Osteoblast (primary cell): ENCODE results near the gene HOXB2. TPM values are rescaled to one million over a fixed set of nuclear protein-coding genes. Genes with fewer than 3 reads are reported as not detected.
A peak's percentile ranks its signal among the peaks of the same experiment; 100 is the strongest.

Experiments
- DNase-seq: peaks from one replicate; pipeline ENCODE4 v3.0.0; 2011; ENCODE audit warnings: low spot score, mixed read lengths; ENCODE audit not compliant: insufficient read length; ENCODE audit errors: missing footprints
- H2AFZ ChIP-seq: 2 replicates; pipeline ENCODE4 v1.6.0; 2011; ENCODE audit warnings: mild to moderate bottlenecking, low read length
- H3K27ac ChIP-seq: 2 replicates; pipeline ENCODE4 v1.5.1; 2011; ENCODE audit warnings: mild to moderate bottlenecking, low read depth, low read length, moderate library complexity
- H3K27me3 ChIP-seq: 2 replicates; pipeline ENCODE4 v1.6.0; 2012; ENCODE audit warnings: mild to moderate bottlenecking, control low read depth, inconsistent platforms, low read length, moderate library complexity; ENCODE audit not compliant: insufficient read depth
- H3K36me3 ChIP-seq: 2 replicates; pipeline ENCODE4 v1.5.1; 2011; ENCODE audit warnings: mild to moderate bottlenecking, low read length, control low read depth, moderate library complexity; ENCODE audit not compliant: insufficient read depth
- H3K4me1 ChIP-seq: 2 replicates; pipeline ENCODE4 v1.5.1; 2011; ENCODE audit warnings: mild to moderate bottlenecking, low read length, control low read depth, moderate library complexity; ENCODE audit not compliant: insufficient read depth
- H3K4me2 ChIP-seq: 2 replicates; pipeline ENCODE4 v1.6.0; 2011; ENCODE audit warnings: mild to moderate bottlenecking, low read length; ENCODE audit not compliant: insufficient read depth
- H3K4me3 ChIP-seq: fragments of 200-600 bp; sonication (generic); 3 replicates; pipeline ENCODE4 v1.5.1; 2012; ENCODE audit warnings: mild to moderate bottlenecking, low read length, inconsistent platforms; ENCODE audit not compliant: insufficient read depth
- H3K79me2 ChIP-seq: 2 replicates; pipeline ENCODE4 v1.6.0; 2012; ENCODE audit warnings: mild to moderate bottlenecking, low read length, control low read depth, inconsistent platforms; ENCODE audit not compliant: insufficient read depth
- H3K9me3 ChIP-seq: 2 replicates; pipeline ENCODE4 v1.5.1; 2011; ENCODE audit warnings: low read depth, low read length, control low read depth
- H4K20me1 ChIP-seq: 2 replicates; pipeline ENCODE4 v1.6.0; 2012; ENCODE audit warnings: mild to moderate bottlenecking, low read length, control low read depth; ENCODE audit not compliant: insufficient read depth
- total RNA-seq: library from RNA; depleted of rRNA; stranded (reverse); fragments of >200 nt; gene quantifications from 2 replicates; pipeline ENCODE4 v1.2.3, GENCODE V29; 2012
- TF ChIP-seq, protein P1 (sequence below): IDR thresholded peaks from 2 replicates; pipeline ENCODE4 v1.5.1; 2011; ENCODE audit warnings: mild to moderate bottlenecking, low read depth, low read length, moderate library complexity; ENCODE audit errors: extremely low read depth

HOXB2 gene
- total RNA-seq, 1 donor, result 3.3 TPM

DNA sequence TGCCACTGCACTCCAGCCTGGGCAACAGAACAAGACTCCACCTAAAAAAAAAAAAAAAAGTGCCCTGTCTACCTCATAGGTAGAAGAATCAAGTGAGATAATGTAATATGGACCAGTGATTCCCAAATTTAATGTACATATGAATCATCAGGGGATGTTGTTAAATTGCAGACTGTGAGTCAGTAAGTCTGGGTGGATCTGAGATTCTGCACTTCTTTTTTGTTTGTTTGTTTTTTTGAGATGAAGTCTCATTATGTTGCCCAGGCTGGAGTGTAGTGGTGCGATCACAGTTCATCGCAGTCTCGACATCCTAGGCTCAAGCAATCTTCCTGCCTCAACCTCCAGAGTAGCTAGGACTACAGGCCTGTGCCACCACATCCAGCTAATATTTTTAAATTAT, 45.7 kb downstream of the HOXB2 start:
- Histone ChIP-seq H3K27ac (no peak overlapping the region), H3K27me3 (peaks cover 30% of the 10 kb centered on the region), H3K79me2 (no peaks in the 10 kb centered on the region), H3K4me3 (no peak overlapping the region), H4K20me1 (no peaks in the 10 kb centered on the region), H2AFZ (no peak overlapping the region), H3K4me2 (no peak overlapping the region), H3K36me3 (no peaks in the 10 kb centered on the region), H3K9me3 (no peaks in the 10 kb centered on the region), H3K4me1 (peaks cover 3% of the 10 kb centered on the region)
- TF ChIP-seq, protein P1, sequence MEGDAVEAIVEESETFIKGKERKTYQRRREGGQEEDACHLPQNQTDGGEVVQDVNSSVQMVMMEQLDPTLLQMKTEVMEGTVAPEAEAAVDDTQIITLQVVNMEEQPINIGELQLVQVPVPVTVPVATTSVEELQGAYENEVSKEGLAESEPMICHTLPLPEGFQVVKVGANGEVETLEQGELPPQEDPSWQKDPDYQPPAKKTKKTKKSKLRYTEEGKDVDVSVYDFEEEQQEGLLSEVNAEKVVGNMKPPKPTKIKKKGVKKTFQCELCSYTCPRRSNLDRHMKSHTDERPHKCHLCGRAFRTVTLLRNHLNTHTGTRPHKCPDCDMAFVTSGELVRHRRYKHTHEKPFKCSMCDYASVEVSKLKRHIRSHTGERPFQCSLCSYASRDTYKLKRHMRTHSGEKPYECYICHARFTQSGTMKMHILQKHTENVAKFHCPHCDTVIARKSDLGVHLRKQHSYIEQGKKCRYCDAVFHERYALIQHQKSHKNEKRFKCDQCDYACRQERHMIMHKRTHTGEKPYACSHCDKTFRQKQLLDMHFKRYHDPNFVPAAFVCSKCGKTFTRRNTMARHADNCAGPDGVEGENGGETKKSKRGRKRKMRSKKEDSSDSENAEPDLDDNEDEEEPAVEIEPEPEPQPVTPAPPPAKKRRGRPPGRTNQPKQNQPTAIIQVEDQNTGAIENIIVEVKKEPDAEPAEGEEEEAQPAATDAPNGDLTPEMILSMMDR, result no peak
- no peak for DNase-seq

- Histone ChIP-seq H3K4me2 (no peak overlapping the region), H3K27me3 (peaks cover 21% of the 10 kb centered on the region), H3K27ac (no peak overlapping the region), H3K4me3 (no peak overlapping the region), H3K4me1 (peaks cover 7% of the 10 kb centered on the region), H3K9me3 (no peaks in the 10 kb centered on the region), H4K20me1 (no peaks in the 10 kb centered on the region), H3K36me3 (no peaks in the 10 kb centered on the region), H3K79me2 (no peaks in the 10 kb centered on the region), H2AFZ (no peak overlapping the region)
- peak; percentile 68 for DNase-seq
- TF ChIP-seq, protein P1, result no peak
Measured at GRCh38 chr17:48498164-48498850, 46.6 kb downstream of the HOXB2 start.

GRCh38 chr17:48497103-48497502, 47.8 kb downstream of the HOXB2 start:
- TF ChIP-seq, protein P1, result no peak
- Histone ChIP-seq H3K36me3 (no peaks in the 10 kb centered on the region), H3K4me2 (no peak overlapping the region), H3K27ac (no peak overlapping the region), H3K79me2 (no peaks in the 10 kb centered on the region), H2AFZ (no peak overlapping the region), H3K4me3 (no peak overlapping the region), H3K27me3 (peaks cover 16% of the 10 kb centered on the region), H3K4me1 (peaks cover 13% of the 10 kb centered on the region), H3K9me3 (no peaks in the 10 kb centered on the region), H4K20me1 (no peaks in the 10 kb centered on the region)
- peak; percentile 76 for DNase-seq

DNA sequence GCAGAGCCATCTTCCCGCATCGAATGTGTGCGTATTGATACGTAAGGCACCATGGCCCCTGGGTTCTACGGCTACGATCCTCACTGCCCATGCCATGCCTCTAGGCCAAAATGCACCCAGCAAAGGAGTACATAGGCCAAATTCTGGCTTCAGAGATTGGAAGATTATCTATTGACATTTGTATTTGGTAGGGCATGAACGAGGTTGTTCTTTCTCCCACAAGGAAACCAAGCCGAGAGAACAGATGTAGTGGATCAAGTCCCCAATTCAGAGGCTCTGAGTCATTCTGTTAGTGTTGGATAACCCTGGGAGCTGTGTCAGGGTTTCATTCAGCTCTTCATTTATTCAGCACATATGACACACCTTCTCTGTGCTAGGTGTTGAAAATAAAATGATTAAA, 50.6 kb downstream of the HOXB2 start:
- Histone ChIP-seq H3K9me3 (no peaks in the 10 kb centered on the region), H3K4me2 (no peak overlapping the region), H3K36me3 (no peaks in the 10 kb centered on the region), H2AFZ (no peak overlapping the region), H3K27me3 (peaks cover 6% of the 10 kb centered on the region), H3K4me3 (no peak overlapping the region), H4K20me1 (no peaks in the 10 kb centered on the region), H3K27ac (no peak overlapping the region), H3K79me2 (no peaks in the 10 kb centered on the region), H3K4me1 (peaks cover 13% of the 10 kb centered on the region)
- TF ChIP-seq, protein P1, result no peak
- DNase-seq, result peak; percentile 89

Other genes with a start within 250 kb of the HOXB2 start
- gene SKAP1, start 114.9 kb downstream of the HOXB2 start, total RNA-seq, result not detected in 2 replicates
- gene HOXB1, start 14.1 kb downstream of the HOXB2 start, total RNA-seq, result not detected in 2 replicates
- gene HOXB4, start 33.2 kb upstream of the HOXB2 start, total RNA-seq, result 0.29 and 0.36 TPM in 2 replicates
- 1.5 and 1.8 TPM in 2 replicates for gene HOXB3, start 45.1 kb upstream of the HOXB2 start, total RNA-seq
- gene HOXB5, start 48.7 kb upstream of the HOXB2 start, total RNA-seq, result not detected in 2 replicates
- 0.59 and 0.72 TPM in 2 replicates for gene HOXB6, start 59.9 kb upstream of the HOXB2 start, total RNA-seq
- 0.36 TPM in 1 of 2 replicates, not detected in the other for gene HOXB7, start 65.9 kb upstream of the HOXB2 start, total RNA-seq
- gene HOXB8, start 70.2 kb upstream of the HOXB2 start, total RNA-seq, result not detected in 2 replicates
- not detected in 2 replicates for gene HOXB9, start 81.2 kb upstream of the HOXB2 start, total RNA-seq
- gene PRAC1, start 177.4 kb upstream of the HOXB2 start, total RNA-seq, result 0.88 TPM in 1 of 2 replicates, not detected in the other
- gene PRAC2, start 178.1 kb upstream of the HOXB2 start, total RNA-seq, result not detected in 2 replicates
- not detected in 2 replicates for gene HOXB13, start 183.6 kb upstream of the HOXB2 start, total RNA-seq